ENCODE measurements around the gene AKAIN1.

The AKAIN1 gene, protein sequence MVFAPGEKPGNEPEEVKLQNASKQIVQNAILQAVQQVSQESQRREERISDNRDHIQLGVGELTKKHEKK

GRCh38 chr18:5197032-5197434, at the start of gene AKAIN1:
Gene AKAIN1 (minus strand): TSS chr18:5197257. CDS start chr18:5197053, 204 bp downstream.
- DNase-seq, result no peak

DNA sequence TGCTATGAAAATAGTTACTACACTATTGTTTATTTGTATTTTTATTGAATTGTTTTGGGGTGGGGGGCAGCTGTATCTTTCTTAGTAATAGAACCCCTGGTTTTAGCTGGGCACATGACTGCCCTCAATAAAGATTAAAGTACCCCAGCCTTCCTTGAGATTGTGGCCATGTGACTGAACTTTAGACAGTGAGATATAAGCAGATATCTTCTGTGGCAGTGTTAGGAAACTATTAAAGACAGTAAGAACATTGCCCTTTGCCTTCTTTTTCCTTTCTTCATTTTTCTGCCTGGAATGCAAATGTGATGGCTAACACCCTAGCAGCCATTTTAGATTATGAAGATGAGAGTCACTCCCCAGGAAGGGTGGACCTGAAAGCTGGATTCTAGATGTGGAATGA, 47.9 kb upstream of the AKAIN1 start:
- no peak for DNase-seq

- DNase-seq, result no peak
Measured at GRCh38 chr18:5239447-5239846, 42.4 kb upstream of the AKAIN1 start.

DNA sequence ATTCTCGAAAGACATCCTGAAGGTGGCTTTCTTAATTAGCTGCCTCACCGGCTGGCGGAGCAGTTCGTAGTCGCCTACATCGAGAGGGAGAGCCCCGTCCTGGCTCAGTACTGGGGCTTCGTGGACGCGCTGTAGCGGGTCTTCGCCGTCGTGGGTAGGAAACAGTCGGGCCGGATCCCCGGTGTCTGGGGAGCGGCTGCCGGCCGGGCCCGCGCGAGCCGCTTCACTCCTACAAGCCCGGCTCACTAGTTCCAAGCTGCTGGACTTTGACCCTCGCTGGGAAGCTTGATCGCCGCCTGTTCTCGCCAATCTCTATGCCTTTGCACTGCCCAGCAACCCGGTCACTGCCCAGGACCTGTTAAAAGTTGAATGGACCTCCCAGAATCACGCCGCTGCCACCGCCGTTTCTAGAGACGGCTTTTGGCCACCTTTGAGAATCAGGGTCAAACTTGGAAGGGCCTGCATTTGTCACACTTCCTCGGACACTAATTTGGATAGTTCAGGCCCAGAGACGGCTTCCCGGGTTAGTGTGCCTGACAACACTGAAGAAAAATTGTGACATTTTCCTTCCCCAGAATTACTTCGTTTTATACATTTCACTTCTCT, 41.4 kb upstream of the AKAIN1 start:
- DNase-seq, result peak; percentile 7

GRCh38 chr18:5237723-5238370, 40.8 kb upstream of the AKAIN1 start:
- DNase-seq, result peak; percentile 69

DNA sequence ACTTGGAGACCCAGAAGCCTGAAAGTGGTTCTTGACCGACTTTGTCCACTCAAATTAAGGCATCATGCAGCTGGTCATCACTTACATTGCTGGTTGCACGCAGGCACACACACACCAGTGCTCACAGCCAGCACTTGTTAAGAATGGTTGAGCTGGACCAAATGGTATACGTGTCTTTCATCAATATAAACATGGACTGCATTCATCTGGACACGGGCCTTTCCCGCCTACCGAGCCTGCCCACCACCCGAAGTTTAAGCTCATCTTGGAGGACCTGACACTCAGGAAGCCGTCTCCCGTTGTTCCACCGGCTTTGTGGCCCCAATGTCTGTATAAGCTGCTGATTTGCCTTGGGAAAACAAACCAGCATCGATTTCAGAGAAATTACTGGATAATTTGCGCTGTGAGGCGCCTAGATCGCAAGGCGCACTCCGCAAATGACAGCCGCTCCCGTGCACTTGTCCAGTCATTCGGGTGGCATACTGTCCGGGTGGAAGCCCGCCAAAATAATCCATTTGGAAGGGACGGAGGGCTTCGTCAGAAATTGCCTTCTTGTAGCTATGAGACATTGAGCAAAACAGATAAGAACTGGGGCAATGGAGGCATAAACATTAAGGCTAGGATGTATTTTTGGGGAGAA, 40.1 kb upstream of the AKAIN1 start:
- DNase-seq, result peak; percentile 4

GRCh38 chr18:5214583-5215351, 17.7 kb upstream of the AKAIN1 start:
- DNase-seq, result no peak

GRCh38 chr18:5207471-5208150, 10.6 kb upstream of the AKAIN1 start:
- no peak for DNase-seq

DNA sequence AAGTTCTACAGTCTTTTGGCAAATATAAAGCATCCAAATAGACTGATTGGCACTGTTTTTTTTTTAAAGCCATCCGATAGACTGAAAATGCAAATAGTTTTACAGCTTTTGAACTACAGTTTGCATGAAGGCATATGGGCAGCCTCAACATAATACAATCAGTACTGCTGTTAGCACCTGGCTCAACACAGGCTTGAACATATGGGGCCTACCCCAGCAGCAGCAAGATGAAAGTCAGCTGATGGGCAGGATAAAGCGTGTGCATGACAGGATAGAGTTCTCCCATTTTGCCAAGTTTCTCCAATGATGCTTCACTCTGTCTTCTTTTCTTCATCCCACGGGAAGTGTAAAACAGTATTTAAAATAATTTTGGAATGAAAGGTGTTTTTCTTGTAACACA, 1.3 kb upstream of the AKAIN1 start:
- no peak for DNase-seq

DNA sequence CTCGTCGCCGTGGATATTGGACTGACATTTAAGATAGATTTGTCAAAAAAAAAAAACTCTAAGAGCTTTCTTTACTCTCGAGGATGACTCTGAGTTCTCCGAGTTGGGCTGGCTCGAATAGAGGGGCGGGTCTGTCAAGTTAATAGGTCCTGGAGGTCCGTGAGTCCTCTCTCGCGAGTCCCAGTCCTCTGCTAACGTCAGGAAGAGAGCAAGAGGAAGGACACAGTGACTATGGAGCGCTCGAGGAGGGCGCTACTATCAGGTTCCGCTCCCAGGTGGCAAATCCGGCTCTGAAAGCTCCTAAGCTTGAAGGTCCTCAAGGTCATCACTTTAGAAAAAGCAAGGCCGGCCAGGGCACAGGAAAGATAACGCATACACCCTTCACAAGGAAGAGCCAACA, 404 bp upstream of the AKAIN1 start:
- DNase-seq, result no peak

DNA sequence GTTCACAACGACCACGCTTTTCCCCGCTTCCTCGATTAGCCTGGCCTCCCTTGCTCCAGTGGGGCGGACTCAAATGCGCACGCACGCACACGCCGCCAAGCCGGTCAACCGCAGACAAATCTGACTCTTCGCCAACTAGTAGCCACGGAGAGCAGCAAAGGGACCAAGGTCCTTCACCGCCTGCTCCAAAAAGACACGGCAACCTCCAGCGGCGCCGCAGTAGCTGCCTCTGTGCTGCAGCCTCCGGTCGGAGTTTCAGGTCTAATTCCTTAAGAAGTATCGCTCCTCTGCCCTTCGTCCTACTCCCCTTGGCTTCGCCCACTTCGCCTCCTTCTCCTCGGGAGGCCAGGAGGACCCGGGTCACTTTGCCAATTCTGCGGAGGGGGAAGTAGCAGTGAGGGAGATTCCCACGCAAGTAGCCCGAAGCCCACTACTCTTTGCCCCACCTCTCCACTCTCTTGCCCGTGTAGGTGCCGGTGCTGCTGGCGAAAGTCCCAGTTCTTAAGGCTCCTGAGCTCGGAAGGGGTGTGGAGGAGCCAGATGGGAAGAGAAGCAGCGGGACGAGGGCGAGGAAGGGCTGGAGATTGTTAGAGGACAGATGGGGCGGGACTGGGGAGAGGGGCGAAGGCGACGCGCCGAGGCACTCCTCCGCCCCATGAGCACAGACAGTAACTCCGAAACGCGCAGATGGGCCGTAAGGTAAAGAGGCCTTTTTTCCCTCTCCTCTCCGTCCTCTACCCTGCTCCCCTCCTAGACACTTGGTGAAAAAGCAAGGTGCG, 615 bp downstream of the AKAIN1 start:
- no peak for DNase-seq

- no peak for DNase-seq
Measured at GRCh38 chr18:5195656-5196055, 1.4 kb downstream of the AKAIN1 start.

- DNase-seq, result no peak
Measured at GRCh38 chr18:5180254-5180653, 16.8 kb downstream of the AKAIN1 start.

DNA sequence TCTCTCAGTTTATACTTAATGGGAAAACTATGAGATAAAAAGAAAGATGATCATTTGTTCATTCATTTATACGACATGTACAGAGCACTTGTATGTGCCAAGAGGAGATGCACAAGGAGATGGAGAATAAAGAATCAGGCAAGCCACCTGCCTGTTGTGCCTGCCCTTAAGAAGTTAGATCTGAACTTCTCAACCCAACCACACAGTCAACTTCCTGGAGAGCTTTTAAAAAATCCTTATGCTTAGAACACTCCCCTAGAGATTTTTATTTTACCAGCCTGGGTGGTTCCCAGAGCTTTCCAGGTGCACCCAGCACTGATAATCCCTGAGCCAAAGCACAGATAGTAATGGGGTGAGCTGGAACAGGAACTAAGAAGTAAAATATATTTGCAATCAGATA, 18.5 kb downstream of the AKAIN1 start:
- DNase-seq, result no peak

- DNase-seq, result no peak
Measured at GRCh38 chr18:5175378-5175777, 21.7 kb downstream of the AKAIN1 start.

GRCh38 chr18:5173646-5174045, 23.4 kb downstream of the AKAIN1 start:
- DNase-seq, result no peak

- no peak for DNase-seq
Measured at GRCh38 chr18:5173236-5173635, 23.8 kb downstream of the AKAIN1 start.

GRCh38 chr18:5167831-5168230, 29.2 kb downstream of the AKAIN1 start:
- no peak for DNase-seq

DNA sequence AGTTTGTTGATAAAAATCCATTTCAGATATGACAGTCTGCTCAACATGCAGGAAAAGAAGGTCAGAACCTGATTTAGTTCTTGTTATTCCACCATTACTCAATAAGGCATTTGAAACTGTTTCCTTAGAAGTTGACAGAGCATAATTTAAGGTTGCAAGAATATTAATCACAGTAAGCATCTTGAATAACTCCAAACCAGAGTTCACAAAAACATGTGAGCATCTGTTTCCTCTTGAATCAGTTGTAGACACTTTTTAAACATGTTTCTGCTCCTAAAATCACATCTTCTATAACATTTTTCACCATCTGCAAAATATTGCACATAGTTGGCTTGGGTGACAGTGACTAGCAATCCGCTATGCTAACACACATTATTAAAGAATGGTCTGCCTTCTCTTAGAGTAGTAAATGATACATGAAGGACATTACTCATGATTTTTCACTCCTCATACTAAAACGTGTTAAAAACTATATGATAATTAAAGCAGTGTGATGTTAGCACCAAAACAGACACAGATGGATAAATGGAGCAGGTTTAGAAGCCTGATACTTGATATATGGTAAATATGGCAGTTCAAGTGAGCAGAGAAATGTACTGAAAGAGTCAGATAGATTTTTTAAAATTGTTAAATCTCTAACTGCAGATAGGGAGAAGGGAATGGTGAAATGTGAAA, 30.3 kb downstream of the AKAIN1 start:
- DNase-seq, result no peak

DNA sequence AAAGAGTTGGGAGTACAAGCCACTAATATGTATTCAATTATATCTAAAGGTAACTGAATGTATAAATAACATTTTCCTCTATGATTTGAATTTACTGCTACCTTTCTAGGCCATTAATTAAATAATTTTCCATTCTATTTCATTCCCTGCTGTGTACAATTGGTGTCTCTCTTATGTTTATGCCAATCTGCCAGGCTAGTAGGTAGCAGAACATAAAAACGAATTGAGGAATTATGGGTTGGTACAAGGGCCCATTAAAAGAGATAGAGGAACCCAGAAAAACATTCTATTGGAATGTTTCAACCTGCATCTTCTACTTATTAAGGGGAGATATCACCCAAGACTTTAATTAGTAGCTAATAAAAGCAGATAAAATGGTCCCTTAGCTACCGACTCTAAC, 32.2 kb downstream of the AKAIN1 start:
- no peak for DNase-seq

DNA sequence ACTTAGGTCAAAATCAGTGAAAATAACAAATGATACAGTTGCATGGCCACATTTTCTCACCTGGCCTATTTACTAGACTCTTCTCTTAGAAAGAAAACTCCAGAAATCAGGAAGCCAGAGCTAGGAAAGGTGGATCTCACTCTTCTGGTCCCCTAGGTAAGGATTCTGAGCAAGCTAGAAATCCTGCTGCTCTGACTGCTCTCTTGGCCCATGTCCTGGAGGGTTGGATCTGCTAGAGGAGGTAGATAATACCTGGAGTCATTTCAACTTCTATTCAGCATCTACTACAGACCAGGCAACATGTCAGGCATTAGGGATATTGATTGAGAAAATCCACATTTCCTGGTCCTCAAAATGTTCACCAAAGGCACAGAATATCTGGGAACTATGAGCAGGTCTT, 34.9 kb downstream of the AKAIN1 start:
- DNase-seq, result no peak

- no peak for DNase-seq
Measured at GRCh38 chr18:5159080-5159479, 38.0 kb downstream of the AKAIN1 start.

All from NK-92 treated with Interleukin-12 subunit alpha and Interleukin-12 subunit beta, amount 100 ng/mL, for 24 hours (cell line).